Gastrocnemius medialis (tissue), 4 donors: ENCODE data around the gene GALNT10.

Experiments used
- CTCF ChIP-seq, 5 experiments: fragments of 450-650 bp in 3 of 5; fragments of 200-600 bp in 2 of 5; sonication (generic) in 2 of 5; IDR thresholded peaks in 4 of 5; conservative IDR thresholded peaks in 1 of 5; 1 replicate in 4 of 5; 2 replicates in 1 of 5; pipeline ENCODE4 v1.5.1; 2016 to 2019; ENCODE audit warnings: antibody characterized with exemption in 5 of 5, mild to moderate bottlenecking in 3 of 5, moderate library complexity in 3 of 5
- POLR2A ChIP-seq, 2 donors: fragments of 450-650 bp; IDR thresholded peaks; one replicate each; pipeline ENCODE4 v1.6.1; 2017; ENCODE audit warnings: antibody characterized with exemption in 2 of 2, mild to moderate bottlenecking in 2 of 2, moderate library complexity in 2 of 2

GRCh38 chr5:154465169-154465568, 274.6 kb downstream of the GALNT10 start:
- TF ChIP-seq POLR2A (IDR thresholded peaks at IDR 0.05) (no peak), CTCF (IDR thresholded peaks at IDR 0.05 in 4 of 5, conservative IDR thresholded peaks at IDR 0.05 in 1 of 5) (no peak)
